Vagina (tissue), 2 donors: ENCODE data around the gene DIMT1.

Experiments used
- CTCF ChIP-seq, 3 experiments: fragments of 450-650 bp in 2 of 3; fragments of 200-600 bp in 1 of 3; sonication (generic) in 1 of 3; IDR thresholded peaks; one replicate each; pipeline ENCODE4 v1.5.1; 2017 to 2019; ENCODE audit warnings: antibody characterized with exemption in 3 of 3, mild to moderate bottlenecking in 2 of 3, moderate library complexity in 2 of 3
- POLR2A ChIP-seq, 2 donors: fragments of 450-650 bp; IDR thresholded peaks; one replicate each; pipeline ENCODE4 v1.6.1; 2017; ENCODE audit warnings: antibody characterized with exemption in 2 of 2, mild to moderate bottlenecking in 2 of 2, moderate library complexity in 2 of 2
- POLR2AphosphoS5 ChIP-seq, 2 donors: sonication (generic); formaldehyde crosslinking; IDR thresholded peaks; one replicate each; pipeline ENCODE4 v1.9.0; 2017; ENCODE audit warnings: antibody characterized with exemption in 2 of 2, mild to moderate bottlenecking in 2 of 2, low read depth in 1 of 2; ENCODE audit not compliant: insufficient read depth in 1 of 2

DNA sequence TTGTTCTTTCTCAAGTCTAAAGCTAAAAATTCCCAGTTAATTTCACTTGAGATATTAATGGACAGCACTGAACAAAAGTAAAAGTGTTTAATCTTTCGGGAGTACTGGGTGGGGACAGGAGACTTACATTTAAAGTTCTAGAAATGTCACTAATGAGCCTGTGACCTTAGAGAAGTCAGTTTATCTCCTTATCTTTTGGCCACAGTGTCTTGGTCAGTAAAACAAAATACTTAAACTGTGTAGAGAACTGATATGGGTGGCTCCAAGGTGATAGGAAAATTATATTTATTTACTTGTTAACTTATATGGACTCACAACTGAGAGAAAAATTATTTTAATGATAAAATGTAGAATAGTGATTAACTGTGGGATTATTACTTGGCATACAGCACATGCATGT lies 17.7 kb upstream of the DIMT1 start:
- no peak for TF ChIP-seq POLR2A (IDR thresholded peaks at IDR 0.05)
- no peak for TF ChIP-seq POLR2AphosphoS5 (IDR thresholded peaks at IDR 0.05; ENCODE audit: insufficient read depth in 1 of 2, low read depth in 1 of 2)
- no peak for TF ChIP-seq CTCF (IDR thresholded peaks at IDR 0.05)
